ENCODE results near the gene UBAP1L. TPM values are rescaled to one million over a fixed set of nuclear protein-coding genes. Genes with fewer than 3 reads are reported as not detected.
A peak's percentile ranks its signal among the peaks of the same experiment; 100 is the strongest.

Gene UBAP1L
- total RNA-seq, 2 donors from 2014 or later: 1.9 to 8.5 TPM

- Histone ChIP-seq H3K27ac (peak overlapping the region; percentile 87 to 88), H3K27me3 (replicated peaks; ENCODE audit: insufficient read depth) (no peaks in the 10 kb centered on the region), H3K36me3 (no peaks in the 10 kb centered on the region), H3K4me1 (replicated peaks) (no peaks in the 10 kb centered on the region), H3K9me3 (no peaks in the 10 kb centered on the region), H3K4me3 (no peak overlapping the region)
- no peak for TF ChIP-seq CTCF (IDR thresholded peaks at IDR 0.05)
- TF ChIP-seq POLR2A (IDR thresholded peaks at IDR 0.05): no peak
- TF ChIP-seq POLR2AphosphoS5 (IDR thresholded peaks at IDR 0.05): no peak
- intact Hi-C loops (cut with DNase I): no loop called here
- DNase-seq (ENCODE audit: low spot score): no peak
- 74% methylated on average over 8 of the region's 8 CpGs for WGBS
Measured at GRCh38 chr15:65085207-65085753, 29.7 kb downstream of the UBAP1L start.

- intact Hi-C loops (cut with DNase I): no loop called here
- peak overlapping the region; percentile 87 to 88 for H3K27ac ChIP-seq
- no peaks in the 10 kb centered on the region for H3K36me3 ChIP-seq
- WGBS: 85% methylated on average over 7 of the region's 7 CpGs
- no peak for DNase-seq (ENCODE audit: low spot score)
- no peaks in the 10 kb centered on the region for H3K4me1 ChIP-seq (replicated peaks)
- TF ChIP-seq CTCF (IDR thresholded peaks at IDR 0.05) (no peak), POLR2A (IDR thresholded peaks at IDR 0.05) (no peak), POLR2AphosphoS5 (IDR thresholded peaks at IDR 0.05) (no peak)
- H3K4me3 ChIP-seq: no peak overlapping the region
- H3K27me3 ChIP-seq (replicated peaks; ENCODE audit: insufficient read depth): no peaks in the 10 kb centered on the region
- no peaks in the 10 kb centered on the region for H3K9me3 ChIP-seq
Measured at GRCh38 chr15:65084500-65085206, 30.3 kb downstream of the UBAP1L start.

GRCh38 chr15:65083262-65083701 lies 31.7 kb downstream of the UBAP1L start:
- no peaks in the 10 kb centered on the region for H3K27me3 ChIP-seq (replicated peaks; ENCODE audit: insufficient read depth)
- H3K9me3 ChIP-seq: no peaks in the 10 kb centered on the region
- WGBS: 31% methylated on average over 7 of the region's 7 CpGs
- H3K4me3 ChIP-seq: no peak overlapping the region
- H3K27ac ChIP-seq: peak overlapping the region in 1 of 2 donors; percentile 21
- intact Hi-C loops (cut with DNase I): loop anchor here (2.0 kb wide), 2 partner anchors 28 to 48 kb away; no protein-coding TSS in a partner anchor
- peak; percentile 4 for TF ChIP-seq POLR2AphosphoS5 (IDR thresholded peaks at IDR 0.05)
- no peak for TF ChIP-seq POLR2A (IDR thresholded peaks at IDR 0.05)
- peak in 3 of 4 experiments; percentile 14 to 45 (median 32) for TF ChIP-seq CTCF (IDR thresholded peaks at IDR 0.05)
- no peak for DNase-seq (ENCODE audit: low spot score)
- no peaks in the 10 kb centered on the region for H3K4me1 ChIP-seq (replicated peaks)
- H3K36me3 ChIP-seq: no peaks in the 10 kb centered on the region

- intact Hi-C loops (cut with DNase I): loop anchor here (2.0 kb wide), 2 partner anchors 28 to 48 kb away; no protein-coding TSS in a partner anchor
- H3K27ac ChIP-seq: peak overlapping the region; percentile 21 to 49
- peak; percentile 22 for DNase-seq (ENCODE audit: low spot score)
Measured at GRCh38 chr15:65082303-65082953, 32.6 kb downstream of the UBAP1L start.

More at GRCh38 chr15:65082303-65082953, 32.6 kb downstream of the UBAP1L start:
- H3K27me3 ChIP-seq (replicated peaks; ENCODE audit: insufficient read depth): no peaks in the 10 kb centered on the region
- H3K36me3 ChIP-seq: no peaks in the 10 kb centered on the region
- 15% methylated on average over 7 of the region's 7 CpGs for WGBS
- no peaks in the 10 kb centered on the region for H3K4me1 ChIP-seq (replicated peaks)
- TF ChIP-seq POLR2A (IDR thresholded peaks at IDR 0.05) (no peak), CTCF (IDR thresholded peaks at IDR 0.05) (no peak), POLR2AphosphoS5 (IDR thresholded peaks at IDR 0.05) (peak; percentile 34)
- H3K9me3 ChIP-seq: no peaks in the 10 kb centered on the region
- no peak overlapping the region for H3K4me3 ChIP-seq

Data from prostate gland (tissue), 2 donors.